ENCODE results near the gene CLRN1. TPM values are rescaled to one million over a fixed set of nuclear protein-coding genes. Genes with fewer than 3 reads are reported as not detected.

Gene CLRN1
- total RNA-seq, 1 experiment from 2014 or later: not detected

- TF ChIP-seq SMAD3 (CRISPR knock-in tag; IDR thresholded peaks at IDR 0.05; ENCODE audit: borderline replicate concordance): no peak
- TF ChIP-seq ZNF281 (CRISPR knock-in tag; IDR thresholded peaks at IDR 0.05): no peak
- TF ChIP-seq ZNF317 (CRISPR knock-in tag; IDR thresholded peaks at IDR 0.05; ENCODE audit: borderline replicate concordance, low read depth): no peak
- no peak for TF ChIP-seq ELF4 (CRISPR knock-in tag; IDR thresholded peaks at IDR 0.05; ENCODE audit: low read depth)
- TF ChIP-seq CBFB (CRISPR knock-in tag; IDR thresholded peaks at IDR 0.05; ENCODE audit: low read depth): no peak
- no peak for TF ChIP-seq MYBL2 (CRISPR knock-in tag; IDR thresholded peaks at IDR 0.05)
- no peak for TF ChIP-seq NFATC4 (CRISPR knock-in tag; IDR thresholded peaks at IDR 0.05)
- TF ChIP-seq GTF2I (CRISPR knock-in tag; conservative IDR thresholded peaks at IDR 0.05): no peak
- no peak for TF ChIP-seq ZNF512 (CRISPR knock-in tag; IDR thresholded peaks at IDR 0.05; ENCODE audit: borderline replicate concordance)
Observed at GRCh38 chr3:150998996-150999395, 26.5 kb upstream of the CLRN1 start (continued).

- H3K9me3 Mint-ChIP-seq: peaks cover 13% of the 10 kb centered on the region
Observed at GRCh38 chr3:150996731-150997130, 24.2 kb upstream of the CLRN1 start.

GRCh38 chr3:150995510-150995909 lies 23.0 kb upstream of the CLRN1 start:
- ChIA-PET CTCF (interaction anchor here (0.6 to 0.9 kb wide), 2 partner anchors 71 to 709 kb away, joined by 3 read pairs; no protein-coding TSS in a partner anchor), POLR2A (interaction anchor here (0.7 kb wide), 1 partner anchor 93 kb away, joined by 5 read pairs; no protein-coding TSS in a partner anchor)
- TF ChIP-seq ZNF396 (CRISPR knock-in tag; IDR thresholded peaks at IDR 0.05; ENCODE audit: borderline replicate concordance) (no peak), CREB1 (CRISPR knock-in tag; IDR thresholded peaks at IDR 0.05) (no peak), KAT7 (CRISPR knock-in tag; IDR thresholded peaks at IDR 0.05; ENCODE audit: borderline replicate concordance) (no peak), CTCF (IDR thresholded peaks at IDR 0.05) (no peak), AR (CRISPR knock-in tag; IDR thresholded peaks at IDR 0.05) (no peak), TEAD4 (CRISPR knock-in tag; IDR thresholded peaks at IDR 0.05) (no peak), RELA (CRISPR knock-in tag; IDR thresholded peaks at IDR 0.05; ENCODE audit: borderline replicate concordance) (no peak), NR3C1 (CRISPR knock-in tag; conservative IDR thresholded peaks at IDR 0.05; ENCODE audit: low read depth) (no peak), FOXK1 (CRISPR knock-in tag; IDR thresholded peaks at IDR 0.05) (no peak)

More at GRCh38 chr3:150996731-150997130, 24.2 kb upstream of the CLRN1 start:
- CTCF ChIA-PET: interaction anchor here (0.6 kb wide), 1 partner anchor 264 kb away, joined by 3 read pairs; no protein-coding TSS in a partner anchor
- TF ChIP-seq E2F1 (CRISPR knock-in tag; IDR thresholded peaks at IDR 0.05) (no peak), USF1 (CRISPR knock-in tag; IDR thresholded peaks at IDR 0.05) (no peak)
- POLR2A ChIA-PET: no interaction called here
- H3K36me3 Mint-ChIP-seq: peaks cover 8% of the 10 kb centered on the region
- H3K4me3 Mint-ChIP-seq: no peak overlapping the region
- DNase-seq (ENCODE audit: low spot score): no peak
- H3K27me3 Mint-ChIP-seq (ENCODE audit: low read depth): no peaks in the 10 kb centered on the region; the same call in 1 of the 2 replicates
- peaks cover 18% of the 10 kb centered on the region for H3K4me1 Mint-ChIP-seq
- no peak for ATAC-seq
- H3K27ac Mint-ChIP-seq: no peak overlapping the region

More at GRCh38 chr3:150995510-150995909, 23.0 kb upstream of the CLRN1 start:
- H3K27ac Mint-ChIP-seq: no peak overlapping the region
- DNase-seq (ENCODE audit: low spot score) (no peak), ATAC-seq (no peak)
- H3K36me3 Mint-ChIP-seq: peaks cover 8% of the 10 kb centered on the region
- H3K9me3 Mint-ChIP-seq: peaks cover 13% of the 10 kb centered on the region
- no peaks in the 10 kb centered on the region; the same call in 1 of the 2 replicates for H3K27me3 Mint-ChIP-seq (ENCODE audit: low read depth)
- peaks cover 13% of the 10 kb centered on the region for H3K4me1 Mint-ChIP-seq
- H3K4me3 Mint-ChIP-seq: no peak overlapping the region

Measured in WTC11 (cell line).